HCT116 (cell line): ENCODE results near the gene FBXL7.

Experiments
- CBX3 ChIP-seq: IDR thresholded peaks from 2 replicates; pipeline ENCODE4 v1.6.1; 2012; ENCODE audit warnings: low read depth
- JUND ChIP-seq: IDR thresholded peaks from 2 replicates; pipeline ENCODE4 v1.6.1; 2012
- POLR2A ChIP-seq: IDR thresholded peaks from 2 replicates; pipeline ENCODE4 v1.7.0; 2011; ENCODE audit warnings: borderline replicate concordance; ENCODE audit not compliant: insufficient read depth, insufficient read length; ENCODE audit errors: extremely low read depth
- RAD21 ChIP-seq: IDR thresholded peaks from 2 replicates; pipeline ENCODE4 v1.6.1; 2012; ENCODE audit warnings: low read depth, mild to moderate bottlenecking
- SRF ChIP-seq: IDR thresholded peaks from 2 replicates; pipeline ENCODE4 v1.6.1; 2012; ENCODE audit warnings: low read depth
- TF ChIP-seq, protein P1 (sequence below), 3 experiments: fragments of 200-600 bp in 1 of 3; sonication (generic) in 1 of 3; IDR thresholded peaks in 2 of 3; conservative IDR thresholded peaks in 1 of 3; 2 replicates each; pipeline ENCODE4 v1.5.1; 2012 to 2017; ENCODE audit warnings: low read depth in 2 of 3, low read length in 2 of 3, antibody characterized with exemption in 1 of 3, borderline replicate concordance in 1 of 3, control low read depth in 1 of 3, mild to moderate bottlenecking in 1 of 3, mixed read lengths in 1 of 3, mixed run types in 1 of 3, moderate library complexity in 1 of 3; ENCODE audit not compliant: insufficient read depth in 1 of 3
- TF ChIP-seq, protein P2 (sequence below): IDR thresholded peaks from 2 replicates; pipeline ENCODE4 v1.6.1; 2011; ENCODE audit warnings: mild to moderate bottlenecking, low read length, moderate library complexity; ENCODE audit not compliant: insufficient replicate concordance; ENCODE audit errors: extremely low read depth

DNA sequence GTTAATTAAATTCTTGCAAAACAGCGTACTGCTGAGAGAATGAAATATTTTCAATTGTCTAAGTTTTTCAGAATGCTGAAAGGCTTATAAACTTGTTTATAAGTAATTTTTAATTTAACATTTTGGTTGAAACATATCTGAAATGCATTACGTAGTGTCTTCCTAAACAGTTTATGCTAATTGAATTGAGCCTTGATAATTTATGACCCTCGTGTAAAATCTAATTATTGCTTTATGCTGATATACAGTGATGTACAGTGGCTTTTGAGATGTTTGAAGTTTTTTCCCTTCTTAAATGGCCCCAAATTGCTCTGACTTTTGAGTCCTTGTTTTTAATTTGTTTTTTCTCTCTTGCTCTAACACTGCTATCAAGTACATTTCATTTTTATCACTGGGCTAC lies 262.7 kb downstream of the FBXL7 start:
- TF ChIP-seq, protein P1, sequence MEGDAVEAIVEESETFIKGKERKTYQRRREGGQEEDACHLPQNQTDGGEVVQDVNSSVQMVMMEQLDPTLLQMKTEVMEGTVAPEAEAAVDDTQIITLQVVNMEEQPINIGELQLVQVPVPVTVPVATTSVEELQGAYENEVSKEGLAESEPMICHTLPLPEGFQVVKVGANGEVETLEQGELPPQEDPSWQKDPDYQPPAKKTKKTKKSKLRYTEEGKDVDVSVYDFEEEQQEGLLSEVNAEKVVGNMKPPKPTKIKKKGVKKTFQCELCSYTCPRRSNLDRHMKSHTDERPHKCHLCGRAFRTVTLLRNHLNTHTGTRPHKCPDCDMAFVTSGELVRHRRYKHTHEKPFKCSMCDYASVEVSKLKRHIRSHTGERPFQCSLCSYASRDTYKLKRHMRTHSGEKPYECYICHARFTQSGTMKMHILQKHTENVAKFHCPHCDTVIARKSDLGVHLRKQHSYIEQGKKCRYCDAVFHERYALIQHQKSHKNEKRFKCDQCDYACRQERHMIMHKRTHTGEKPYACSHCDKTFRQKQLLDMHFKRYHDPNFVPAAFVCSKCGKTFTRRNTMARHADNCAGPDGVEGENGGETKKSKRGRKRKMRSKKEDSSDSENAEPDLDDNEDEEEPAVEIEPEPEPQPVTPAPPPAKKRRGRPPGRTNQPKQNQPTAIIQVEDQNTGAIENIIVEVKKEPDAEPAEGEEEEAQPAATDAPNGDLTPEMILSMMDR (IDR thresholded peaks at IDR 0.05 in 2 of 3, conservative IDR thresholded peaks at IDR 0.05 in 1 of 3; ENCODE audit: borderline replicate concordance in 1 of 3, insufficient read depth in 1 of 3, low read depth in 2 of 3, low read length in 2 of 3), result no peak
- TF ChIP-seq JUND, result no peak
- no peak for TF ChIP-seq CBX3
- no peak for TF ChIP-seq RAD21
- no peak for TF ChIP-seq SRF
- TF ChIP-seq, protein P2, sequence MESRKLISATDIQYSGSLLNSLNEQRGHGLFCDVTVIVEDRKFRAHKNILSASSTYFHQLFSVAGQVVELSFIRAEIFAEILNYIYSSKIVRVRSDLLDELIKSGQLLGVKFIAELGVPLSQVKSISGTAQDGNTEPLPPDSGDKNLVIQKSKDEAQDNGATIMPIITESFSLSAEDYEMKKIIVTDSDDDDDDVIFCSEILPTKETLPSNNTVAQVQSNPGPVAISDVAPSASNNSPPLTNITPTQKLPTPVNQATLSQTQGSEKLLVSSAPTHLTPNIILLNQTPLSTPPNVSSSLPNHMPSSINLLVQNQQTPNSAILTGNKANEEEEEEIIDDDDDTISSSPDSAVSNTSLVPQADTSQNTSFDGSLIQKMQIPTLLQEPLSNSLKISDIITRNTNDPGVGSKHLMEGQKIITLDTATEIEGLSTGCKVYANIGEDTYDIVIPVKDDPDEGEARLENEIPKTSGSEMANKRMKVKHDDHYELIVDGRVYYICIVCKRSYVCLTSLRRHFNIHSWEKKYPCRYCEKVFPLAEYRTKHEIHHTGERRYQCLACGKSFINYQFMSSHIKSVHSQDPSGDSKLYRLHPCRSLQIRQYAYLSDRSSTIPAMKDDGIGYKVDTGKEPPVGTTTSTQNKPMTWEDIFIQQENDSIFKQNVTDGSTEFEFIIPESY, result no peak
- no peak for TF ChIP-seq POLR2A
